Measurements from ENCODE around the gene KANSL1.

- TF ChIP-seq CTCF (conservative IDR thresholded peaks at IDR 0.05; ENCODE audit: low read depth, low read length): no peak
- TF ChIP-seq POLR2A (IDR thresholded peaks at IDR 0.05; ENCODE audit: low read depth, low read length): no peak
- TF ChIP-seq ELK1 (IDR thresholded peaks at IDR 0.05; ENCODE audit: borderline replicate concordance, low read depth, low read length): no peak
- no peak for TF ChIP-seq CHD1 (IDR thresholded peaks at IDR 0.05; ENCODE audit: low read depth, low read length)
- no peak for TF ChIP-seq RAD21 (IDR thresholded peaks at IDR 0.05; ENCODE audit: low read length)
- TF ChIP-seq USF2 (IDR thresholded peaks at IDR 0.05; ENCODE audit: low read depth, low read length): no peak
- no peak for TF ChIP-seq BHLHE40 (IDR thresholded peaks at IDR 0.05; ENCODE audit: low read depth, low read length)
- TF ChIP-seq SMC3 (IDR thresholded peaks at IDR 0.05; ENCODE audit: low read depth, low read length): no peak
- TF ChIP-seq RCOR1 (IDR thresholded peaks at IDR 0.05; ENCODE audit: insufficient replicate concordance, low read length): no peak
Observed at GRCh38 chr17:45997624-45998023, 195.6 kb downstream of the KANSL1 start.

All from IMR-90 (cell line).